Skeletal muscle cell (primary cell): ENCODE measurements around the gene ERO1B.
A peak's percentile ranks its signal among the peaks of the same experiment; 100 is the strongest.
"Not testable (repeated sequence)": the region's sequence is repeated elsewhere in the genome, so short reads cannot be mapped to it uniquely, and the experiment has no call there.

Source experiments
- DNase-seq: peaks from one replicate; pipeline ENCODE4 v3.0.0-alpha.2; 2010; ENCODE audit warnings: low read depth
- H3K4me3 ChIP-seq: 2 replicates; pipeline ENCODE4 v1.5.1; 2011; ENCODE audit warnings: low read depth, mild to moderate bottlenecking, control low read depth, low read length, moderate library complexity

ERO1B gene, protein sequence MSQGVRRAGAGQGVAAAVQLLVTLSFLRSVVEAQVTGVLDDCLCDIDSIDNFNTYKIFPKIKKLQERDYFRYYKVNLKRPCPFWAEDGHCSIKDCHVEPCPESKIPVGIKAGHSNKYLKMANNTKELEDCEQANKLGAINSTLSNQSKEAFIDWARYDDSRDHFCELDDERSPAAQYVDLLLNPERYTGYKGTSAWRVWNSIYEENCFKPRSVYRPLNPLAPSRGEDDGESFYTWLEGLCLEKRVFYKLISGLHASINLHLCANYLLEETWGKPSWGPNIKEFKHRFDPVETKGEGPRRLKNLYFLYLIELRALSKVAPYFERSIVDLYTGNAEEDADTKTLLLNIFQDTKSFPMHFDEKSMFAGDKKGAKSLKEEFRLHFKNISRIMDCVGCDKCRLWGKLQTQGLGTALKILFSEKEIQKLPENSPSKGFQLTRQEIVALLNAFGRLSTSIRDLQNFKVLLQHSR

DNA sequence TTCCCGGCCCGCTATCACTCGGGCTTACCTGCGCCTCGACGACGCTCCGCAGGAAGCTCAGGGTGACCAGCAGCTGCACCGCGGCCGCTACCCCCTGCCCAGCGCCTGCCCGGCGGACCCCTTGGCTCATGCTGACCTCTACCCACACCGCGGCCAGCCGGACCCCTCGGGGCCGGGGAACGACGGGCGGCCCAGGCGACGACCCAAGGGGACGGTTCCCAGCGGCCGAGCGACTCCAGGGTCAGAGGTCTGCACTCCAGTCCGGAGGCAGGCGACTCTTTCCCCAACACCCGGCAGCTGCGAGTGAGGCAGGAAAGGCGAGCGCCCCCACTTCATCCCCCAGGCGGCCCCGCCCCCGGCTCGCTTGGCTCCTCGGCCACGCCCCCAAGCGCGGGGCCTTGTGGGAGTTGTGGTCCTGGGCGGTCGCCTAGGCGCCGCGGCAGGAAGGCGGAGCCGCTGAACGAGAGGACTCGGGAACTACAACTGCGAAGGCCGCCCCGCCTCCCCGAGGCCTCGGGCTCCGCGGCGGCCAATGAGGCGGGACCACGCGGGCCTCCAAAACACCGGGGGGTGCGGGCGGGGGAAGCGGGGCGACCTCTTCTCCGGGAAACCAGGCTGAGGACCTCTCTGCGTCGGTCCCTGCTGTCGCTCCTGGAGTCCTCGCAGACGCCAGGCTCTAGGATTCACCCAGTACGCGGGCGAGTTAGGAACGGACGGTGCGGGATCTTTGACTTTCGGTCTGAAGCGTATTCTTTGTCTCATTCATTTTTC, at the start of gene ERO1B:
Gene ERO1B (minus strand): TSS at position 305 of the 771 bp plus-strand sequence. CDS start 175 bp downstream, at position 130.
- peak; percentile 82 for DNase-seq
- peak within 1 kb of the TSS; percentile 92 for H3K4me3 ChIP-seq

DNA sequence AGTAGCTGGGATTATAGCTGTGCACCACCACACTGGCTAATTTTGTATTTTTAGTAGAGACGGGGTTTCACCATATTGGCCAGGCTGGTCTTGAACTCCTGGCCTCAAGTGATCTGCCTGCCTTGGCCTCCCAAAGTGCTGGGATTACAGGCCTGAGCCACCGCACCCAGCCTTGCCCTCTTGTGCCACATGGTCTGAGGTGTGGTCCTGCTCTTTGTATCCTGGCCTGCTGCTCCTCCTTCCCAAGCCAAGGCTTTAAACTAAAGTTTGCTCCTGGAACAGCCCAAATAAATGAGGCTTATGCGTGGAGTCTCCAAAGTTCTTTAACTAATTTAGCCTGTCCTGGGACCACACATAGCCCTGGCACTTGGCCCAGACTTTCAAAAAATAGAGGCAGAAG, 49.7 kb upstream of the ERO1B start:
- H3K4me3 ChIP-seq, DNase-seq: not testable (repeated sequence)

DNA sequence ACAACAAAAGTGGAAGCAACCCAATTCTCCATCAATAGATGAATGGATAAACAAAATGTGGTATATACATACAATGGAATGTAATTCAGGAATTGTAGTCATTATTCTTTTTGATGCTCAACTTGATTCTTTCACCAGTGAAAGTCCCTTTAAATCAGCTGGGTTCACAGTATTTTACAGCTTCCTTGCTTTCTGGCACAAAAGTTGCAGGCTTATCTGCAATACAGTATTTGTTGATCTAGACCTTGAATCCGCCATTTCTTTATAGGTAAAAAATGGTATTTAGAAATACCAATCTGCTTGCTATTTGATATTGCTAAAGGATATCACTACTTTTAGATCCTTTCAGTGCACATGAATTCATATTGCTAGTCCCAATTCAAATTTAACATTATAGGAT, 44.7 kb upstream of the ERO1B start:
- no peak overlapping the region for H3K4me3 ChIP-seq
- no peak for DNase-seq

DNA sequence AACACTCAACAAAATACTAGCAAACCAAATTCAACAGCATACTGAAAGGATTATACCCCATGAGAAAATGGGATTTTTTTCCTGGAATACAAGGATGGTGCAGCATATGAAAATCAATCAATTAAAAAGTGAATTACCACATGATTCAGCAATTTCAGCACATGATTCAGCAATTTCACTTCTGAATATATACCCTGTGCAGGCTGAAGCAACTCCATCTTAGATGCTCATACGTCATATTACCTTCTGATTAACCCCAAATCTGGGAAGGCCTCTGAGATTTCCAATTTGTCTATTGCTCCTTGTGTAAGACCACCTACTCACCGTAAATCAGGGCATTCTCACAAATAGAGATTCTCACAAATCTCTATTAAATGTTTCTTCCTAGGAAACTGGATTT, 43.8 kb upstream of the ERO1B start:
- no peak for DNase-seq
- H3K4me3 ChIP-seq = no peak overlapping the region

DNA sequence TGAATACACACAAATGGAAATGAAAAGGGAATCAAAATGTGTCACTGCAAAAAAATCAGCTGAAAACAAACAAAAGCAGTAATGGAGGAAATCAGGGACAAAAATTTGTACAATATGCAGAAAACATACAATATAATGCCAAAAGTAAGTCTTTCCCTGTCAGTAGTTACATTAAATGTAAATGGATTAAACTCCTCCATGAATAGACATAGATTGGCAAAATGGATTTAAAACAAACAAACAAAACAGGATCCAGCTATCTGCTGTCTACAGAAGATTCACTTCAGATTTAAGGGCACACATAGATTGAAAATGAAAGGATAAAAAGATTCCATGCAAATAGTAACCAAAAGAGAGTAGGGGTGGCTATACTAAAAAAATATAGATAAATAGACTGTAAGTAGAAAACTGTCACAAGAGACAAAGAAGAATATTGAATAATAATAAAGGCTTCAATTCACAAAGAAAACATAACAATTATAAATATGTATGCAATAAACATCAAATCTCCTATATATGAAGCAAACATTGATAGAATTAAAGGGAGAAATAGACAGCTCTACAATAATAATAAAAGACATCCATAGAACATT, 42.2 kb upstream of the ERO1B start:
- no peak overlapping the region for H3K4me3 ChIP-seq
- DNase-seq = no peak

DNA sequence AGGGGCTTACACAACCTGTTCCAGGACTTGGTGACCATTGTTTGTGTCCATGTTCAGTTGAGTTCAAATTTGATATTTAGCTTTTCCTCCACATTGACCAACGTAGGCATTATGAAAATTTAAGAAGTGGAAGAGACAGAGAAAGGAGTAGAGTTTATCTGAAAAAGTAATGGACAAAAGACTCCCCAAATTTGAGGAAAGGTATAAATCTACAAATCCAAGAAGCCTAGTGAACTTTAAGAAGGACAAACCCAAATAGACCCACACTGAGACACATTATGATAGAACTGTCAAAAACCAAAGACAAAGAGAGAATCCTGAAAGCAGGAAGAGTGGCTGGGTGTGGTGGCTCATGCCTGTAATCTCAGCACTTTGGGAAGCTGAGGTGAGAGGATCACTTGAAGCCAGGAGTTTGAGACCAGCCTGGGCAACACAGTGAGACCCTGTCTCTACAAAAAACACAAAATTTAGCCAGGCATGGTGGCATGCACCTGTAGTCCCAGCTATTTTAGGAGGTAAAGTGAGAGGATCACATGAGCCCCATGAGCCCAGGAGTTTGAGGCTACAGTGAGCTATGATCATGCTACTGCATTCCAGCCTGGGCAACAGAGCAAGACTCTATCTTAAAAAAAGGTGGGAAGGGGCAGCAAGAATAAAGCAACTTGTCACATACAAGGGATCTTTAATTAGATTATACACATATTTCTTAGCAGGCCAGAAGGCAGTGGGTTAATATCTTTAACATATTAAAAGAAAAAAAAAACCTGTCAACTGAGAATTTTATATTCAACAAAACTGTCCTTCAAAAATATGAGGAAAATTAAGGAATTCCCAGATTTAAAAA, 41.0 kb upstream of the ERO1B start:
- no peak overlapping the region for H3K4me3 ChIP-seq
- no peak for DNase-seq

DNA sequence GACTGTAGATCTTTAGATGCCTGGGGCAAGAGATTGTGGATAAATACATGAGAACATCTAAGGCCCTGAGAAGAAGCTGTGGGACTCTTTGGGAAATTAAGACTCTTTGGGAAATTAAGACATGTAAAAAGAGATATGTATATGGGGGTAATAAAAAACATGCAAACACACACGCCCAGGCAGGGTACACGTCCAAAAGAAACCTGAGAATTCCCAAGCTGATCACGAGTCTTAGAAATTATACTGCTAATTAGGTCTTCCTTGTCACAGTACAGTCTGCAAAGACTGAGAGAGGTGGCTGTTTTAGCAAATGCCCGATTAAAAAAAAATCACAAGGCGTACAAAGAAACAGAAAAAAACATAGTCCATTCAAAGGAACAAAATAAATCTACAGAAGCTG, 39.3 kb upstream of the ERO1B start:
- no peak overlapping the region for H3K4me3 ChIP-seq
- DNase-seq = no peak

DNA sequence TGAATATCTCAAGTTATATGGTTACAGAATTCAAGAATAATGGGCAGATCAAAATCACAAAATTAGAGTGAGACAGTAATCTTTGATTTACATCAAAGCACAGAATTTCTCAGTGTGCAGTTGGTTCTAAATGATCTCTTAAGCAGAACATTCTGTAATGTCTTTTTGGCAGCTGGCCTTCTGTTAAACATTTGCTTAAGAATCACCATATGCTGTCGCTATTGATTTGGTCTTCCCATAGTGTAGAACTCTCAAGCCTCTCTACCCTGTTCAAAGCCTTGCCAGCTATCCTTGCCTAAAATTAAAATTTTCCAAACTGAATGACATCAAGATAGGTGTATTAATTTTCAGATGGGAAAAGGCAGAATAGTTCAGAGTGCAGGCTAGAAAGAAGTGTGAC, 38.9 kb upstream of the ERO1B start:
- no peak overlapping the region for H3K4me3 ChIP-seq
- no peak for DNase-seq

DNA sequence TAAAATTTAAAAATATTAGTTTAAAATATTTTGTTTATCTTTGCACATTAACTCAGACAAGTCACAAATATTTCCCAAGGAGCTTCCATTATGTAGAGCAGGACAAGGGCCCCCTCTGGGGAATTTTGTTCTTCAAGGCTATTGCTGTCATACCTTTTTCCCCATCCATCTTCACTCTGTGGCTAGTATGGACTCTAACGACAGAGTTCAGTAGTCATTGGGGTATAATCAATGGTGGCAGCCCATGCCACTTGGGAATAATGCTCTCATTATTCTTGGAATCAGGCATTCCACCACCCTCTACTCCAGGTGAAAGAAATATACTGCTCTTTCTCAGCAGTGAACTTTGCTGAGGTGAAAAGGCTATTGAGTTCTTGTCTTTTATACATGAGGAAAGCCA, 38.5 kb upstream of the ERO1B start:
- no peak overlapping the region for H3K4me3 ChIP-seq
- no peak for DNase-seq

DNA sequence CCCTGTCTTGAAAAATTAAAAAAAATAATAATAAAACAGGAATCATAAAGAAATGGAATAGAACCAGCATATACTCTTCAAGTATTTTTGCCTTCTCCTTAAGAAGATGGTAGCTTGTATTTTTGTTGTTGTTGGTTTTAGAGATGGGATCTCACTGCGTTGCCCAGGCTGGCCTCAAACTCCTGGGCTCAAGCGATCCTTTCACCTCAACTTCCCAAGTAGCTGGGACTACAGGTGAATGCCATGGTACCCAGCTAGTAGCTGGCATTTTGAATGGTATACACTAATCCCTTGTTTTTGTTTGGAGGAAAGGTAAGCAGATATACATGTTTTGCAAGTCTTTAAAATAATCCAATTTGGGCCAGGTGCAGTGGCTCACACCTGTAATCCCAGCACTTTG, 34.7 kb upstream of the ERO1B start:
- DNase-seq = no peak
- no peak overlapping the region for H3K4me3 ChIP-seq

DNA sequence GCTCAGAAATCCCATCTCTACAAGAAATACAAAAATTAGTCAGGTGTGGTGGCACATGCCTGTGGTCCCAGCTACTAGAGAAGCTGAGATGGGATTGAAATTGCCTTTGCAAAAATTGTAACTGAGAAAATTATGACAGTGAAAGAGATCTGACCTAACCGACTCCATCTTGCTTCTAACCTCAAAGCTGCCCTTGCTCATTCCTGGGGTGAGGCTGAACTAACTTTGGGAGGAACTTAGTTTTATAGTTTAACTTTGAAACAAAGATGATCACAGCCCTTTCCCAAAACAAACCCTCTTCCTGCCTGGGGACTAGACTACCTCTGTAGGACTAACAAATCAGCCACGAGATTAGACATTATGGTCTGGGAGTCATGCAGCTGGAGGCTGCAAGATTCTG, 33.8 kb upstream of the ERO1B start:
- no peak overlapping the region for H3K4me3 ChIP-seq
- no peak for DNase-seq

DNA sequence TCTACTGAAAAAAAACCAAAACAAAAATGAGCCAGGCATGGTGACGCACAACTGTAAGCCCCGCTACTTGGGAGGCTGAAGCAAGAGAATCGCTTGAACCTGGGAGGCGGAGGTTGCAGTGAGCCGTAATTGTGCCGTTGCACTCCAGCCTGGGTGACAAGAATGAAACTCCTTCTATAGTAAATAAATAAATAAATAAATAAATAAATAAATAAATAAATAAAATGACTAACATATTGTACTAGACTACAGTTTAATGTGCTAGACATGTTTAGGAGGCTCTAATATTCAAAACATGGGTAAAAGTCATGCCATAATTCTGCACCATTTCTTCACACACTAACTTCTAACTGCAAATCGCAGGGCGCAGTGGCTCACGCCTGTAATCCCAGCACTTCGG, 33.3 kb upstream of the ERO1B start:
- DNase-seq = no peak
- H3K4me3 ChIP-seq = no peak overlapping the region

DNA sequence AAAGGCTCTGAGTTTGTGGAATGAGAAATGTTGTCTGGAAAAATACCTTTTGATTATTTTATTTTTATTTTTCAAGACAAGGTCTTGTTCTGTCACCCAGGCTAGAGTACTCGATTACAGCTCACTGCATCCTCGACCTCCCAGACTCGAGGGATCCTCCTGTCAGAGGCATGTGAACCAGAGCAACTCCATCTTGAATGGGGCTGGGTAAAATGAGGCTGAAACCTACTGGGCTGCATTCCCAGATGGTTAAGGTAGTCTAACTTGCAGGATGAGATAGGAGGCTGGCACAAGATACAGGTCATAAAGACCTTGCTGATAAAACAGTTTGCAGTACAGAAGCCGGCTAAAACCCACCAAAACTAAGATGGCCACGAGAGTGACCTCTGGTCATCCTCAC, 32.3 kb upstream of the ERO1B start:
- not testable (repeated sequence) for DNase-seq, H3K4me3 ChIP-seq

DNA sequence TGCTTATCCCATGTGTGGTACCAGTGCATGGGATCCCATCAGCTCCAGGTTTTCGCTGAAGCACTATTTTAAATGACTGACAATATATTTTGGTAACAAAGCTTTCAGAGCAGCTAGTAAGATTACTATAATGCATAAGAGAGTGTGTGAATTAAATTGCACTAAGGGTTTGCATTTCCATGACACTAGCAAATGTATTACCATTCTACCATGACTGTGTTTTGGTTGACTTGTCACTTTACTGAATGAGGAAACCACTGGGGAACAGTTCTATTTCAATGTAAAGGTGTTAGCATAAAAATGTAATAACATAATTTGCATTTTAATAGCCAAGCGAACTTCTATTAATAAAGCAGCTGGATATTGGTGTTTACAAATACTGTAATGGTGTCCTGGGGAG, 31.7 kb upstream of the ERO1B start:
- DNase-seq = no peak
- no peak overlapping the region for H3K4me3 ChIP-seq

DNA sequence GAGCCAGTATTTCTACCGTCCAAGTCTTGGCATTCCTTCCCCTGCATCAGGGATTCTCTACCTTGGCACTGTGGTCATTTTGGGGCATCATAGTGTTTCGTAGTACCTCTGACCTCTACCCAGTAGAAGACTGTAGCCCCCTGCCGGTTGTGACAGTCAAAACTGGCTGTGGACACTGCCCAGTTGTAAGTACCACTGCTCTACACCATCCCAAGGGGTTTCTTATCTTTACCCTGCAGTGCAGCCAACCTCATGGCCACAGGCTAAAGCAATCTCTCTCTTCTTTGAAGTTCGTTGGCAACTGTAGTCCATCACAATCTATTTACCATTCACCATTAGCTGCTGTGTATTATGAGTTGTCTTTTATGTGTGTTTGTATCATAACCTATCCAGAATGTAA, 29.3 kb upstream of the ERO1B start:
- no peak overlapping the region for H3K4me3 ChIP-seq
- no peak for DNase-seq

DNA sequence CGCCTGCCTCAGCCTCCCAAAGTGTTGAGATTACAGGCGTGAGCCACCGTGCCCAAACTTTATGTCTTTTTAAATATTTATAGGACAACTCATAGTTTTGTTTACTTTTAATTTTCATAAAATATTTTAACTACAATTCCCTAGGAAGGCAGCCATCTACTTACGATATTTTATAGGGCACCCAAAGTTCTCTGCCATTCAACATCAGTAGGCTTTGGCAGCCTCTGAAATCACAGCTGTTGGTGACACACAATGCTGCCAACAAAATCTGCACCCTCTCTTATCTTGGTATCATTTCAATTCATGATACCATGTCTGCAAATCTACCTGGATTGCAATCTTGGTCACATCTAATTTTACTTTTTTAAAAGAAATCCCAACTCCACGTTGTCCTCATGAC, 27.1 kb upstream of the ERO1B start:
- DNase-seq = no peak
- H3K4me3 ChIP-seq = no peak overlapping the region

DNA sequence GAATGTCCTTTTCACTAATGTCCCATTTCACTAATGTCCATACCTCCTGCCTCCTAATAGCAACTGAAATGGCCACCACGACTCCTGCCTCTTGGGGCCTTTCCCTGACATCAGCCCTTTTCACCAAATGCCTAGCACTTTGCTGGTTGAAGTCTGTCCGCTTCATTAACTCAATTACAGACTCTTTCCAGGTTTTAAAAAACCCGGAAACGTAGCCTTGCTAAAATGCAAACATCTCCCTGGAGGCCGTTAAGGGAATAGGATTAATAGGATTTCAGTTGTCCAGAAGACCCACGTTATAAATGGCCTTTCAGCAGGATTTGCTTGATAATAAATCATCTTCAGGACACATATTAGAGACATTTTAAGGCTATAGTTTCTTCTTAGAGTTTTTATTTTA, 25.7 kb upstream of the ERO1B start:
- H3K4me3 ChIP-seq = no peak overlapping the region
- DNase-seq = no peak

DNA sequence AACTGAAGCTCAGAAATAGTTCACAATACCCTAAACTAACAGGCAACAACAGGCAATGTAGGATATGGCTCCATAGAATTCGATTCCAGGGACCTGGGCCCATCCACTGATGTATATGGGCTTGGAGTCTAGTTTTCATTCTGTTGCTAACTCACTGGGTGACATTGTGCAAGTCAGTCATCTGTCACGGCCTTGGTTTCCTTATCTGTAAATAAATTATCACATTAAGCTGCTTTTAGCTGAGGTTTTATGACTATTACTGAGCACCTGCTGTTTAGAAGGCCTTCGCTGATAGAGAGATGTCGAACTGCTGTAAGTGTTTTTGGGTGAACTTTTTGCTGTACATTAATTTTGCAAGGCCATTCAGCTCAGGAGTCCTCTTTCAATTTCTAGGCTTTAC, 22.9 kb upstream of the ERO1B start:
- DNase-seq = no peak

DNA sequence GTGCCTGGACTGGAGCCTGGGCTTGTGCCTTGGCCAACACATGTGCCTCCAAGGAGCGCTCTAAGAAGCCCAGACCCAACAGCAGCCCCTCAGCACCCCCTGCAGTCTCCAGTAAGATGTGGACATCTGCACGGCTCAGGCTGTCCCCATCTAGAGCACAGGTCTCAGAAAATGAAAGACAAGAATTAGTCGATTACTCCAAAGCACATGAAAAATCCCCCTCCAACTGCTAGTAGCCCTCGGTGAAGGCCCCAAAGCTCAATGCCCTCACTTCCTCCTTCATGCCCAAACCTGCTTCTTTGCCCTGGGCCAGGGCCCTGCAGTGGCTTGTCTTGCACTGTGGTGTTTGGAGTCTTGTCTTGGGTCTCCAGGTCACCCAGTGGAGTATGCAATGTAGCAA, 21.9 kb upstream of the ERO1B start:
- no peak for DNase-seq
- no peak overlapping the region for H3K4me3 ChIP-seq

More for the DNA sequence above, 22.9 kb upstream of the ERO1B start:
- H3K4me3 ChIP-seq = no peak overlapping the region

DNA sequence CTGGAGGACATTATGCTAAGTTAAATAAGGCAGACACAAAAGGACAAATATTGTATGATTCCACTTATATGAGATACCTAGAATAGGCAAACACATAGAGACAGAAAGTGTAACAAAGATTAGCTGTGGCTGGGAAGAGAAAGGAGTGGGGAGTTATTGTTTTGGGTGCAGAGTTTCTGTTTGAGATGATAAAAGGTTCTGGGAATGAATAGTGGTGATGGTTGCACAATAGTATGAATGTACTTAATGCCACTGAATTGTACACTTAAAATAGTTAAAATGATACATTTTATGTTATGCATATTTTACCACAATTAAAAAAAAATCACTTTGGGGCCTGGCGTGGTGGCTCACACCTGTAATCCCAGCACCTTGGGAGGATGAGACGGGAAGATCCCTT, 21.2 kb upstream of the ERO1B start:
- DNase-seq = no peak
- no peak overlapping the region for H3K4me3 ChIP-seq
